H1 (cell line): Measurements from ENCODE around the gene PREX1. TPM values are rescaled to one million over a fixed set of nuclear protein-coding genes. Genes with fewer than 3 reads are reported as not detected.

Experiments used
- CTCF ChIA-PET: fragments of 300-600 bp; sonication (Branson Sonifier 250); formaldehyde crosslinking; loops from one replicate; lab custom pipeline; 2021; ENCODE audit not compliant: partially characterized antibody; lab: Charles Lee
- POLR2A ChIA-PET: fragments of 300-600 bp; sonication (Branson Sonifier 250); formaldehyde crosslinking; loops from one replicate; lab custom pipeline; 2021; ENCODE audit warnings: inconsistent platforms; ENCODE audit not compliant: partially characterized antibody; lab: Charles Lee
- DNase-seq, 2 experiments: peaks; one replicate each; pipeline versions ENCODE4 v3.0.0 to v3.0.0-alpha.2; 2010 to 2022; ENCODE audit warnings: low spot score in 2 of 2, low read depth in 1 of 2, mixed read lengths in 1 of 2
- FAIRE-seq: peaks from 2 replicates; lab custom pipeline; 2011; peaks lifted over from hg19 to GRCh38; lab: Jason Lieb, UNC
- H2AFZ ChIP-seq: 2 replicates; pipeline ENCODE4 v1.8.1; 2012; ENCODE audit warnings: low read length, inconsistent platforms
- H2AK5ac ChIP-seq: 2 replicates; pipeline ENCODE4 v1.6.1; 2013; ENCODE audit warnings: low read depth, low read length
- H2BK120ac ChIP-seq: replicated peaks from 2 replicates; pipeline ENCODE3; 2013; ENCODE audit warnings: low read depth, low read length, inconsistent platforms
- H2BK12ac ChIP-seq: 2 replicates; pipeline ENCODE4 v1.6.1; 2013; ENCODE audit warnings: low read depth, low read length
- H2BK15ac ChIP-seq: 2 replicates; pipeline ENCODE4 v1.6.1; 2013; ENCODE audit warnings: low read length
- H2BK20ac ChIP-seq: 2 replicates; pipeline ENCODE4 v1.6.1; 2013; ENCODE audit warnings: low read length
- H2BK5ac ChIP-seq: 2 replicates; pipeline ENCODE4 v1.6.1; 2013; ENCODE audit warnings: low read depth, low read length
- H3K14ac ChIP-seq: 2 replicates; pipeline ENCODE4 v1.6.1; 2013; ENCODE audit warnings: inconsistent platforms; ENCODE audit not compliant: insufficient read length
- H3K18ac ChIP-seq: 2 replicates; pipeline ENCODE4 v1.6.1; 2013; ENCODE audit warnings: low read length; ENCODE audit errors: extremely low read depth
- H3K23ac ChIP-seq: 2 replicates; pipeline ENCODE4 v1.6.1; 2013; ENCODE audit warnings: inconsistent platforms; ENCODE audit not compliant: insufficient read length
- H3K23me2 ChIP-seq: 2 replicates; pipeline ENCODE4 v1.6.1; 2013; ENCODE audit warnings: low read depth, low read length
- H3K27ac ChIP-seq: 2 replicates; pipeline ENCODE4 v1.6.1; 2011; ENCODE audit warnings: low read depth, low read length, inconsistent platforms
- H3K27me3 ChIP-seq, 4 experiments: replicated peaks in 1 of 4; 1 replicate in 1 of 4; 2 replicates in 3 of 4; pipeline versions ENCODE4 v1.6.1 to v1.8.1; 2011 to 2013; ENCODE audit warnings: low read length in 3 of 4, mild to moderate bottlenecking in 3 of 4, inconsistent platforms in 2 of 4, mixed read lengths in 2 of 4, moderate library complexity in 1 of 4; ENCODE audit not compliant: control insufficient read depth in 3 of 4, insufficient read depth in 3 of 4; ENCODE audit errors: extremely low read depth in 1 of 4
- H3K36me3 ChIP-seq, 4 experiments: 2 replicates each; pipeline versions ENCODE4 v1.6.1 to v1.8.1; 2011 to 2013; ENCODE audit warnings: mild to moderate bottlenecking in 4 of 4, low read length in 3 of 4, moderate library complexity in 2 of 4, control low read depth in 1 of 4, inconsistent platforms in 1 of 4; ENCODE audit not compliant: insufficient read depth in 4 of 4, control insufficient read depth in 2 of 4
- H3K4ac ChIP-seq: replicated peaks from 2 replicates; pipeline ENCODE3; 2013; ENCODE audit warnings: low read length, low read depth, mixed read lengths, inconsistent platforms; ENCODE audit not compliant: insufficient read length
- H3K4me1 ChIP-seq, 4 experiments: replicated peaks in 1 of 4; 1 replicate in 1 of 4; 2 replicates in 3 of 4; pipeline versions ENCODE4 v1.6.1 to v1.8.1; 2011 to 2013; ENCODE audit warnings: low read length in 3 of 4, inconsistent platforms in 2 of 4, mixed read lengths in 1 of 4; ENCODE audit not compliant: insufficient read depth in 4 of 4, control insufficient read depth in 3 of 4
- H3K4me2 ChIP-seq, 2 experiments: 2 replicates each; pipeline versions ENCODE4 v1.6.1 to v1.8.1; 2011 to 2013; ENCODE audit warnings: low read depth in 2 of 2, low read length in 2 of 2, control low read depth in 1 of 2, inconsistent platforms in 1 of 2, mild to moderate bottlenecking in 1 of 2; ENCODE audit not compliant: insufficient read depth in 1 of 2
- H3K4me3 ChIP-seq, 4 experiments: fragments of 200-600, 300-600 bp in 1 of 4; sonication (generic), shearing (Covaris generic), sonication (Bioruptor Twin) in 1 of 4; 2 replicates each; pipeline versions ENCODE4 v1.5.1 to v1.8.1; 2011 to 2016; ENCODE audit warnings: low read length in 4 of 4, low read depth in 3 of 4, control low read depth in 2 of 4, inconsistent platforms in 2 of 4, mild to moderate bottlenecking in 2 of 4, mixed read lengths in 1 of 4, moderate library complexity in 1 of 4; ENCODE audit not compliant: insufficient read depth in 2 of 4; ENCODE audit errors: extremely low read depth in 1 of 4
- H3K56ac ChIP-seq: replicated peaks from 2 replicates; pipeline ENCODE3; 2013; ENCODE audit warnings: low read depth, mild to moderate bottlenecking, mixed read lengths, low read length, inconsistent platforms; ENCODE audit not compliant: insufficient read length
- H3K79me1 ChIP-seq: 2 replicates; pipeline ENCODE4 v1.6.1; 2013; ENCODE audit warnings: low read depth, low read length, control low read depth
- H3K79me2 ChIP-seq, 2 experiments: 2 replicates each; pipeline versions ENCODE4 v1.6.1 to v1.8.1; 2012 to 2013; ENCODE audit warnings: low read length in 2 of 2, mild to moderate bottlenecking in 2 of 2, inconsistent platforms in 1 of 2; ENCODE audit not compliant: insufficient read depth in 2 of 2, control insufficient read depth in 1 of 2
- H3K9ac ChIP-seq, 4 experiments: replicated peaks in 1 of 4; 1 replicate in 1 of 4; 2 replicates in 3 of 4; pipeline versions ENCODE4 v1.6.1 to v1.8.1; 2011 to 2013; ENCODE audit warnings: low read depth in 3 of 4, low read length in 3 of 4, control low read depth in 2 of 4, mild to moderate bottlenecking in 2 of 4, moderate library complexity in 2 of 4, inconsistent platforms in 1 of 4; ENCODE audit errors: extremely low read depth in 1 of 4
- H3K9me3 ChIP-seq, 2 experiments: 2 replicates each; pipeline versions ENCODE4 v1.6.1 to v1.8.1; 2012 to 2013; ENCODE audit warnings: mild to moderate bottlenecking in 2 of 2, moderate library complexity in 2 of 2, control low read depth in 1 of 2, inconsistent platforms in 1 of 2, low read depth in 1 of 2, low read length in 1 of 2, mixed read lengths in 1 of 2; ENCODE audit not compliant: insufficient read depth in 2 of 2
- H4K20me1 ChIP-seq, 2 experiments: replicated peaks in 1 of 2; 2 replicates each; pipeline versions ENCODE3 to v1.8.1; 2011 to 2013; ENCODE audit warnings: inconsistent platforms in 2 of 2, low read length in 2 of 2, mild to moderate bottlenecking in 1 of 2; ENCODE audit not compliant: insufficient read depth in 2 of 2, control insufficient read depth in 1 of 2
- H4K5ac ChIP-seq: 2 replicates; pipeline ENCODE4 v1.6.1; 2013; ENCODE audit warnings: low read length, low read depth, mixed read lengths, inconsistent platforms; ENCODE audit not compliant: insufficient read length
- H4K8ac ChIP-seq: 2 replicates; pipeline ENCODE4 v1.8.0; 2013; ENCODE audit warnings: mild to moderate bottlenecking, moderate library complexity, low read length, inconsistent platforms; ENCODE audit not compliant: insufficient read depth; ENCODE audit errors: extremely low read depth
- H4K91ac ChIP-seq: replicated peaks from 2 replicates; pipeline ENCODE3; 2013; ENCODE audit warnings: low read length, mixed read lengths, inconsistent platforms; ENCODE audit not compliant: insufficient read length
- CBX5 ChIP-seq: fragments of 300-800, 300-1000 bp; sonication (generic); IDR thresholded peaks from 2 replicates; pipeline ENCODE4 v1.7.1; 2016; ENCODE audit warnings: antibody characterized with exemption, low read length, low read depth
- HDAC2 ChIP-seq, 2 experiments: fragments of 300-600 bp in 1 of 2; sonication (generic) in 1 of 2; IDR thresholded peaks; 2 replicates each; pipeline ENCODE4 v1.6.1; 2011 to 2012; ENCODE audit warnings: low read depth in 2 of 2, low read length in 2 of 2, mild to moderate bottlenecking in 2 of 2, moderate library complexity in 2 of 2, borderline replicate concordance in 1 of 2, inconsistent platforms in 1 of 2
- WGBS, 2 experiments: shearing (Covaris generic) in 1 of 2; methylation state at CpG; one replicate each; pipeline versions ENCODE4 v1.1.6 to v1.1.7; 2013 to 2015; ENCODE audit warnings: low lambda C conversion rate in 2 of 2, mixed read lengths in 2 of 2, inconsistent platforms in 1 of 2, low coverage in 1 of 2, missing lambda C conversion rate in 1 of 2; ENCODE audit not compliant: insufficient replicate concordance in 2 of 2, insufficient coverage in 1 of 2, insufficient read length in 1 of 2; ENCODE audit errors: extremely low coverage in 1 of 2, missing lambda C conversion rate in 1 of 2; 5-methylcytosine and 5-hydroxymethylcytosine counted together
- polyA plus RNA-seq, 7 experiments: library from polyadenylated mRNA; depleted of rRNA in 3 of 7; stranded (reverse) in 5 of 7; unstranded in 2 of 7; fragments of >200 nt in 5 of 7; fragments of 200-250 nt in 2 of 7; gene quantifications; 1 replicate in 5 of 7; 2 replicates in 1 of 7; 4 replicates in 1 of 7; pipeline versions ENCODE4 v1.2.1 to v1.2.3, GENCODE V29; 2011 to 2013; ENCODE audit warnings: missing spikeins in 2 of 7, mixed read lengths in 2 of 7
- total RNA-seq: library from RNA; stranded (reverse); fragmentation: NEBNext Ultra II Directional; extraction: Animal tissue kit (Norgen Biotek cat#: 25700); gene quantifications from 2 replicates; pipeline ENCODE4 v1.2.1, GENCODE V29; 2021

Gene PREX1
- total and polyA plus RNA-seq, 2 of the 8 experiments (the other 6 are each of a cell fraction or from before 2014, with no cell fraction given) = 10.7 to 12.8 TPM

DNA sequence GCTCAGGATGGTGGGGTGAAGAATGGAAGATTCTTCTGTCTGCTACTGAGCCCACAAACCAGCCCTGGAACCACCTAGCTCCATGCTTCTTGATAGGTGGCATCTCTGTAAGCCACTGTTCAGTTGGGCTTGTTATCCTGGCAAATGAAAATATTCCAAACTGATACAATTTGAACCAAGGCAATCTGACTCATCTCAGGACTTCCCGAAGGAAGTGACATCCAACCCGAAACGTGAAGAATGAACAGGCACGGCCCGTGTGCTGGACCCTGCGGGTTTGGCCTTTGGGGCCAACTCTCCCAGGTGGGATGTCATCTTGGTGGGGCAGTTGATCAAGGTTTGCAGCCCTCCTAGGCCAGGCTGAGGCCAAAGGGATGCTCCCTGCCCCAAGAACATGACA is 160.3 kb downstream of the PREX1 start:
- CTCF ChIA-PET = interaction anchor here (1.2 to 5.4 kb wide), 3 partner anchors 10 to 238 kb away, joined by 3 to 27 read pairs (median 3); no protein-coding TSS in a partner anchor
- WGBS, 2 experiments = 100% methylated on average over 6 of the region's 6 CpGs; no CpG with 5 or more reads in 1 of the 2 experiments
- Histone ChIP-seq H3K4me2 (no peak overlapping the region), H2BK12ac (no peak overlapping the region), H3K4me3 (no peak overlapping the region), H3K79me1 (no peaks in the 10 kb centered on the region), H3K79me2 (no peaks in the 10 kb centered on the region), H3K23ac (no peak overlapping the region), H2BK5ac (no peak overlapping the region), H3K27me3 (no peaks in the 10 kb centered on the region), H4K20me1 (no peaks in the 10 kb centered on the region), H2BK15ac (no peak overlapping the region), H2BK20ac (no peak overlapping the region), H3K18ac (no peak overlapping the region), H3K4ac (no peak overlapping the region), H3K9me3 (no peaks in the 10 kb centered on the region; a peak in 1 of 4 replicates), H3K14ac (no peak overlapping the region), H4K8ac (peak overlapping the region; percentile 36; the same call in 1 of the 2 replicates), H3K56ac (no peak overlapping the region), H2AK5ac (no peak overlapping the region), H2AFZ (no peak overlapping the region), H3K9ac (no peak overlapping the region), H4K91ac (no peak overlapping the region), H3K36me3 (no peaks in the 10 kb centered on the region), H2BK120ac (no peak overlapping the region), H3K4me1 (no peaks in the 10 kb centered on the region; a peak in 1 of 7 replicates), H3K27ac (no peak overlapping the region), H4K5ac (no peak overlapping the region), H3K23me2 (no peaks in the 10 kb centered on the region)
- FAIRE-seq (no peak), DNase-seq (no peak)
- POLR2A ChIA-PET = no interaction called here
- TF ChIP-seq CBX5 = no peak
- no peak for TF ChIP-seq HDAC2 (IDR thresholded peaks at IDR 0.05; ENCODE audit: borderline replicate concordance in 1 of 2, low read depth in 2 of 2, low read length in 2 of 2)
